ENCODE data around the gene SCN4B.

The SCN4B gene

DNA sequence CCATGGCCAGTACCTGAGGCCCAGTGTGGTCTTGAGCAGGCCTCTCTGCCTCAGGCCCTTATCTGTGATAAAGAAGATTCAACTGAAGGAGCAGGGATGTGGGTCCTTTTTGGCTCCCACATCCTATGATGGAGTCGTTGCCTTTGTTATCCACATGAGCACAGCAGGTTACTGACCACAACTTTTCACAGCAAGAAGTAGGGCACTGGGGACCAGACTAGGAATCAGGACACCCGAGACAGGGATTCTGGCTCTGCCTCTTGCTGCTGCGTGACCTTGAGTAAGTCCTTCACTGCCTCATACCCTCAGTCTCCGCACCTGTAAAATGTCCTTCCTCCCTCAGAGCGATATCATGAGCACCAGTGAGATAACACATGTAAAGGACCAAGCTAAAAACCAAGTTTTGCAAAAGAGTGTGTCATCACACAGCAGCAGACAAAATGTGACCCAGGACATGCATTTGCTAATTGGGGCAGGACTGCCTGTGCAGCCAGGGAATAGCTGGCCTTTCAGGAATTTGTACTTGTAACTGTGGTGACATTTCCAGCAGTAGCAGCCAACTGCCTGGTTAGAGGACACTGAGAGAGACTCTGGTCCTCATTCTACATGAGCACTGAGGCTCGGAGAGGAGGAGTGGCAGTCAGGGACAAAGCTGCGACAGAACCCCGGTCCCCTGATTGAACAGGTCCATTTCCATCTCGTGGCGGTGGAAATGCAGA lies 52.6 kb downstream of the SCN4B start:
- no peak for DNase-seq (ENCODE audit: low read depth)

- DNase-seq (ENCODE audit: low read depth) = no peak
These were observed 53.4 kb downstream of the SCN4B start for GRCh38 chr11:118098996-118099837.

DNA sequence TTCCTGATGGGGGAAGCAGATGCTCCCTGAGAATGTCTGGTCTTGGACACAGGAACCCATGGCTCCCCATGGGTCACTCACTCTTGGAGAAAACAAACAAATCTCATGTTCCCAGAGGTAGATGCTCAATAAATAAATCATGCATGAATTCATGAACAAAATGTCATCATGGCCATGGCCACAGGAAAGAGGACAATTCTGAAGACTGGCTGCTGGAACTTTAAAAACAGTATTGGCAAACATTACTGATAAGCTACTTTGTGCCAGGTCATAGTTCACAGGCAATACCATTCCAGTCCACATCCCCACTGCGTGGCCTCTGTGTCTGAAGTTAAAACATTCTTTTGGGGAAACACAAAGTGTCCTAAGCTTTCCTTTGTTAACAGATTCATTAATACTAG lies 56.7 kb downstream of the SCN4B start:
- DNase-seq (ENCODE audit: low read depth) = no peak

- DNase-seq (ENCODE audit: low read depth) = no peak
These were observed 57.1 kb downstream of the SCN4B start for GRCh38 chr11:118095493-118095892.

GRCh38 chr11:118092907-118093571 lies 59.6 kb downstream of the SCN4B start:
- no peak for DNase-seq (ENCODE audit: low read depth)

DNA sequence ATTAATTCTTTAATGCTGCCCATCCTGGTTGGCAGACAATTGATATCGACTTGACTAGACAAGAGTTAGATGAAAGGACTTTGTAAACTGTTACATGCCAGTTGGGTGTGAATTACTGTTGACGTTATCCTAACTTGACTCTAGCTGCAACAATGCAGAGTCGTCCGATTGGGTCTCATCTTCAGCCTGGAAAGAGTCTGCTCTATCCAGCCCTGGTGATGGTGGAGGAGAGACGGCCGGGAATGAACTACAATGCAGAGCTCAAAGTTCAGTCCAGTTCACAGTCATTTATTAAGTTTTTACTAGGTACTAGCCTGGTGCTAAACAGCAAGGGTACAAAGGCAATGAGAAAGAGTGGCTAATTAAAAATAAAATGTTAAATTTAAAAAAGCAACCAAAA lies 60.9 kb downstream of the SCN4B start:
- DNase-seq (ENCODE audit: low read depth) = no peak

DNA sequence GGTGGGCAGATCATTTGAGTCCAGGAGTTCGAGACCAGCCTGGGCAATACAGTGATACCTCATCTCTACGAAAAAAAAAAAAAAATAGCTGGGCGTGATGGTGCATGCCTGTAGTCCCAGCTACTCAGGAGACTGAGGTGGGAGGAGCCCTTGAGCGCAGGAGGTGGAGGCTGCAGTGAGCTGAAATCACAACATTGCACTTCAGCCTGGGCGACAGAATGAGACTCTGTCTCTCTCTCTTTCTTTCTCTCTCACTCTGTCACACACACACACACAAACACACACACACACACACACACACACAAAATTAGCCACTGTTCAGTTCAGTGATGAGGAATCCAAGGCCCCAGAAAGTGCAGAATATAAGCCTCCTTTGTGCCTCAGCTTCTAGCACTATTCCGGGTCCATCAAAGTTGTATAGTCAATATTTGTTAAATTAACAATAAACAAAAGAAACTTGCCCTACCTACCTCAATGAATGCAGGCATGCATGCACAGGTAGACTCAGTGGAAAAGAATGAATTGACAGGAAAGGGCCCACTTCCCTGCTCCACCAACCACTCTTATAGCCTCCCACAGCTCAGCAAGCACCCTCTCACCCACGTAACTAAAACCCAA lies 62.0 kb downstream of the SCN4B start:
- no peak for DNase-seq (ENCODE audit: low read depth)

GRCh38 chr11:118088531-118088930 lies 64.1 kb downstream of the SCN4B start:
- no peak for DNase-seq (ENCODE audit: low read depth)

- no peak for DNase-seq (ENCODE audit: low read depth)
These were observed 64.7 kb downstream of the SCN4B start for GRCh38 chr11:118087931-118088330.

GRCh38 chr11:118086913-118087768 lies 65.5 kb downstream of the SCN4B start, which contains the start of gene SMIM35:
SMIM35 (minus strand) TSS chr11:118086963; CDS start chr11:118086757, 206 bp downstream.
- no peak for DNase-seq (ENCODE audit: low read depth)

- no peak for DNase-seq (ENCODE audit: low read depth)
These were observed 68.0 kb downstream of the SCN4B start for GRCh38 chr11:118084656-118085055.

- no peak for DNase-seq (ENCODE audit: low read depth)
These were observed 68.4 kb downstream of the SCN4B start for GRCh38 chr11:118084247-118084646.

Measured in activated T-helper 9 cell treated with anti-CD3 and anti-CD28 coated beads, Interleukin-2, amount 50 U/mL, for 16 hours (primary cell).